ENCODE data around the gene COA3.
A peak's percentile ranks its signal among the peaks of the same experiment; 100 is the strongest.

The COA3 gene

GRCh38 chr17:42817866-42818265, 19.4 kb upstream of the COA3 start:
- no peak for DNase-seq

- no peak for DNase-seq
Measured at GRCh38 chr17:42814633-42815399, 16.3 kb upstream of the COA3 start.

GRCh38 chr17:42809250-42809649, 10.7 kb upstream of the COA3 start:
- DNase-seq = no peak

- DNase-seq = no peak
Measured at GRCh38 chr17:42806249-42806648, 7.7 kb upstream of the COA3 start.

- peak; percentile 75 for DNase-seq
Measured at GRCh38 chr17:42804918-42805367, 6.4 kb upstream of the COA3 start.

- peak; percentile 81 for DNase-seq
Measured at GRCh38 chr17:42803074-42803883, 4.8 kb upstream of the COA3 start.

GRCh38 chr17:42798011-42798382, 507 bp downstream of the COA3 start:
- DNase-seq = no peak

- no peak for DNase-seq
Measured at GRCh38 chr17:42797067-42798007, 1.2 kb downstream of the COA3 start.

- DNase-seq = no peak
Measured at GRCh38 chr17:42796066-42796758, 2.3 kb downstream of the COA3 start.

GRCh38 chr17:42795465-42795864, 3.0 kb downstream of the COA3 start:
- no peak for DNase-seq

GRCh38 chr17:42795061-42795460, 3.4 kb downstream of the COA3 start:
- DNase-seq = no peak

GRCh38 chr17:42792545-42792944, 6.0 kb downstream of the COA3 start:
- DNase-seq = no peak

GRCh38 chr17:42791948-42792347, 6.6 kb downstream of the COA3 start:
- DNase-seq = no peak

- no peak for DNase-seq
Measured at GRCh38 chr17:42787266-42787665, 11.2 kb downstream of the COA3 start.

GRCh38 chr17:42784811-42785592, 13.5 kb downstream of the COA3 start:
- DNase-seq = peak; percentile 12

GRCh38 chr17:42784409-42784808, 14.1 kb downstream of the COA3 start:
- DNase-seq = no peak

GRCh38 chr17:42783791-42784138, 14.7 kb downstream of the COA3 start:
- DNase-seq = no peak

- DNase-seq = no peak
Measured at GRCh38 chr17:42783062-42783790, 15.3 kb downstream of the COA3 start.

- DNase-seq = no peak
Measured at GRCh38 chr17:42782166-42783061, 16.1 kb downstream of the COA3 start.

- no peak for DNase-seq
Measured at GRCh38 chr17:42781639-42782165, 16.8 kb downstream of the COA3 start.

Measured in NCI-H146 (cell line).